Panc1 (cell line): Measurements from ENCODE around the gene MED13L. TPM values are rescaled to one million over a fixed set of nuclear protein-coding genes. Genes with fewer than 3 reads are reported as not detected.

ENCODE experiments used
- ATAC-seq: fragments of 200-7000 bp; cut with Tn5 transposase; 2 replicates; pipeline ENCODE4 v1.9.1; 2020; ENCODE audit warnings: mild to moderate bottlenecking, moderate library complexity
- BruUV-seq: library from RNA; stranded (reverse); fragments of 400-500 nt; replicated peaks from 2 replicates; lab custom pipeline; 2021; lab: Mats Ljungman, UMichigan
- CTCF ChIA-PET: fragments of 300-600 bp; sonication (Branson Sonifier 250); formaldehyde crosslinking; loops from one replicate; lab custom pipeline; 2022; ENCODE audit warnings: antibody characterized with exemption; lab: Charles Lee
- POLR2A ChIA-PET: fragments of 300-600 bp; sonication (Branson Sonifier 250); formaldehyde crosslinking; loops from one replicate; lab custom pipeline; 2022; ENCODE audit warnings: antibody characterized with exemption; lab: Charles Lee
- DNase-seq: peaks from one replicate; pipeline ENCODE4 v3.0.0-alpha.2; 2010; ENCODE audit warnings: low read depth, low spot score
- H3K27ac ChIP-seq: 2 replicates; pipeline ENCODE4 v1.5.1; 2011; ENCODE audit warnings: mild to moderate bottlenecking, low read length, inconsistent platforms
- H3K27me3 ChIP-seq: fragments of 200-500 bp; sonication (Bioruptor generic); 2 replicates; pipeline ENCODE4 v1.6.0; 2014; ENCODE audit warnings: low read length, inconsistent platforms; ENCODE audit not compliant: control insufficient read depth, insufficient read depth
- H3K36me3 ChIP-seq: fragments of 200-500 bp; sonication (Bioruptor generic); 2 replicates; pipeline ENCODE4 v1.5.1; 2014; ENCODE audit warnings: inconsistent platforms, mild to moderate bottlenecking, low read length, moderate library complexity; ENCODE audit not compliant: control insufficient read depth, insufficient read depth
- H3K4me1 ChIP-seq: 2 replicates; pipeline ENCODE4 v1.5.1; 2011; ENCODE audit warnings: inconsistent platforms, mild to moderate bottlenecking, low read length, moderate library complexity; ENCODE audit not compliant: control insufficient read depth, insufficient read depth
- H3K4me3 ChIP-seq, 2 experiments: 2 replicates each; pipeline ENCODE4 v1.5.1; 2011 to 2012; ENCODE audit warnings: low read depth in 2 of 2, low read length in 2 of 2, mild to moderate bottlenecking in 2 of 2, inconsistent platforms in 1 of 2, moderate library complexity in 1 of 2
- H3K9me3 ChIP-seq: fragments of 200-500 bp; sonication (Bioruptor generic); 2 replicates; pipeline ENCODE4 v1.5.1; 2014; ENCODE audit warnings: low read depth, mild to moderate bottlenecking, inconsistent platforms, low read length, moderate library complexity; ENCODE audit not compliant: control insufficient read depth, insufficient read depth
- CTCF ChIP-seq: fragments of 450-650 bp; IDR thresholded peaks from 2 replicates; pipeline ENCODE4 v1.5.1; 2017; ENCODE audit warnings: mild to moderate bottlenecking
- POLR2AphosphoS5 ChIP-seq: IDR thresholded peaks from 2 replicates; pipeline ENCODE4 v1.6.1; 2012; ENCODE audit warnings: mild to moderate bottlenecking, low read depth, low read length, moderate library complexity
- REST ChIP-seq, 2 experiments: IDR thresholded peaks; 2 replicates each; pipeline ENCODE4 v1.6.1; 2011 to 2012; ENCODE audit warnings: low read depth in 2 of 2, control low read depth in 1 of 2, low read length in 1 of 2, mild to moderate bottlenecking in 1 of 2, moderate library complexity in 1 of 2; ENCODE audit not compliant: insufficient read depth in 1 of 2
- SIN3A ChIP-seq: IDR thresholded peaks from 2 replicates; pipeline ENCODE4 v1.6.1; 2012; ENCODE audit warnings: low read depth, mild to moderate bottlenecking, low read length, moderate library complexity, borderline replicate concordance; ENCODE audit not compliant: insufficient read depth
- TCF7L2 ChIP-seq: IDR thresholded peaks from 2 replicates; pipeline ENCODE4 v1.6.1; 2011; ENCODE audit warnings: mild to moderate bottlenecking, low read depth, low read length, inconsistent platforms
- in situ Hi-C: cut with HindIII; loops from 2 replicates; pipeline ENCODE4 v1.10.0; 2016; ENCODE audit warnings: low sequenced_read_pairs, low pct_unique_long_range_greater_than_20kb
- intact Hi-C: fragments of 100-400 bp; cut with micrococcal nuclease; formaldehyde crosslinking; loops from one replicate; pipeline ENCODE4 v1.10.0; 2022; ENCODE audit not compliant: unreplicated experiment
- total RNA-seq: library from RNA; stranded (reverse); gene quantifications from one replicate; pipeline ENCODE4 v1.2.1, GENCODE V29; 2021; ENCODE audit not compliant: unreplicated experiment

The MED13L gene
- total RNA-seq, 1 experiment from 2014 or later: 170 TPM

GRCh38 chr12:116011217-116011616, 266.3 kb downstream of the MED13L start:
- ATAC-seq: no peak
- Histone ChIP-seq H3K27ac (no peak overlapping the region), H3K9me3 (no peaks in the 10 kb centered on the region), H3K4me3 (no peak overlapping the region), H3K4me1 (peaks cover 4% of the 10 kb centered on the region; the same call in 1 of the 2 replicates), H3K27me3 (no peaks in the 10 kb centered on the region), H3K36me3 (peaks cover 59% of the 10 kb centered on the region)
- CTCF ChIA-PET: interaction anchor here (0.6 kb wide), 1 partner anchor 97 kb away, joined by 3 read pairs; no protein-coding TSS in a partner anchor
- POLR2A ChIA-PET: interaction anchor here (0.7 kb wide), 1 partner anchor 95 kb away, joined by 3 read pairs; no protein-coding TSS in a partner anchor
- DNase-seq: no peak
- intact Hi-C loops: no loop called here
- TF ChIP-seq SIN3A (no peak), REST (IDR thresholded peaks at IDR 0.05; ENCODE audit: insufficient read depth in 1 of 2, low read depth in 2 of 2, low read length in 1 of 2) (no peak), POLR2AphosphoS5 (no peak), CTCF (no peak), TCF7L2 (no peak)
- no TSS peak for BruUV-seq
- in situ Hi-C loops: no loop called here

- H3K4me1 ChIP-seq: no peaks in the 10 kb centered on the region
- no TSS peak for BruUV-seq
- CTCF ChIA-PET: no interaction called here
- no peak overlapping the region for H3K4me3 ChIP-seq
- no peak for TF ChIP-seq CTCF
- no peak for TF ChIP-seq TCF7L2
- no peak for TF ChIP-seq REST (IDR thresholded peaks at IDR 0.05; ENCODE audit: insufficient read depth in 1 of 2, low read depth in 2 of 2, low read length in 1 of 2)
- no peak for TF ChIP-seq SIN3A
- no peak for TF ChIP-seq POLR2AphosphoS5
- no peak for ATAC-seq
- in situ Hi-C loops: no loop called here
- no peaks in the 10 kb centered on the region for H3K9me3 ChIP-seq
- intact Hi-C loops: no loop called here
- H3K27me3 ChIP-seq: no peaks in the 10 kb centered on the region
- H3K36me3 ChIP-seq: peaks cover 60% of the 10 kb centered on the region
- H3K27ac ChIP-seq: no peak overlapping the region
- DNase-seq: no peak
- POLR2A ChIA-PET: no interaction called here
Observed at GRCh38 chr12:116010467-116010866, 267.0 kb downstream of the MED13L start.
